K562 (cell line): ENCODE data around the gene OPCML. TPM values are rescaled to one million over a fixed set of nuclear protein-coding genes. Genes with fewer than 3 reads are reported as not detected.

Source experiments
- ATAC-seq: fragments of 200-7000 bp; cut with Tn5 transposase; 3 replicates; pipeline ENCODE4 v1.9.1; 2020; ENCODE audit warnings: moderate library complexity
- BruUV-seq: library from RNA; stranded (reverse); fragments of 400-500 nt; replicated peaks from 2 replicates; lab custom pipeline; 2021; lab: Mats Ljungman, UMichigan
- CTCF ChIA-PET: fragments of 300-600 bp; formaldehyde crosslinking; extraction: SDS; loops from one replicate; lab custom pipeline; 2021; ENCODE audit warnings: low intra/inter-chr PET ratio; lab: Yijun Ruan, JAX
- POLR2A ChIA-PET: fragments of 300-600, 350-650 bp; sonication (Branson Sonifier 250); formaldehyde crosslinking; extraction: SDS; loops from one replicate; lab custom pipeline; 2021; ENCODE audit warnings: antibody characterized with exemption, inconsistent platforms; lab: Yijun Ruan, JAX
- DNase-seq, 4 experiments: peaks; one replicate each; pipeline versions ENCODE4 v3.0.0 to v3.0.0-alpha.2; 2011 to 2018; ENCODE audit warnings: low spot score in 3 of 4, mixed read lengths in 3 of 4; ENCODE audit errors: extremely low read depth in 1 of 4
- FAIRE-seq: peaks from 2 replicates; lab custom pipeline; 2011; peaks lifted over from hg19 to GRCh38; lab: Jason Lieb, UNC
- H2AFZ ChIP-seq: 2 replicates; pipeline ENCODE4 v1.6.0; 2011; ENCODE audit warnings: low read depth, low read length, control low read depth, inconsistent platforms
- H3K27ac ChIP-seq: fragments of 200-600 bp; 3 replicates; pipeline ENCODE4 v1.8.0; 2011; ENCODE audit warnings: low read depth, mild to moderate bottlenecking, control low read depth, inconsistent platforms, low read length, moderate library complexity, mixed read lengths; ENCODE audit errors: extremely low read depth
- H3K27me3 ChIP-seq, 2 experiments: fragments of 300-600 bp in 1 of 2; 2 replicates in 1 of 2; 3 replicates in 1 of 2; pipeline versions ENCODE4 v1.6.0 to v1.8.0; 2011; ENCODE audit warnings: inconsistent platforms in 2 of 2, low read length in 2 of 2, mild to moderate bottlenecking in 1 of 2, mixed read lengths in 1 of 2, moderate library complexity in 1 of 2; ENCODE audit not compliant: control insufficient read depth in 2 of 2, insufficient read depth in 2 of 2
- H3K36me3 ChIP-seq: fragments of 300-600 bp; 3 replicates; pipeline ENCODE4 v1.8.0; 2011; ENCODE audit warnings: mild to moderate bottlenecking, low read length, inconsistent platforms; ENCODE audit not compliant: control insufficient read depth, insufficient read depth
- H3K4me1 ChIP-seq, 2 experiments: fragments of 200-600 bp in 1 of 2; replicated peaks in 1 of 2; 2 replicates in 1 of 2; 3 replicates in 1 of 2; pipeline versions ENCODE4 v1.5.1 to v1.8.0; 2011; ENCODE audit warnings: inconsistent platforms in 2 of 2, low read length in 2 of 2, mild to moderate bottlenecking in 1 of 2, mixed read lengths in 1 of 2, moderate library complexity in 1 of 2; ENCODE audit not compliant: control insufficient read depth in 2 of 2, insufficient read depth in 2 of 2
- H3K4me2 ChIP-seq: 2 replicates; pipeline ENCODE4 v1.6.1; 2011; ENCODE audit warnings: low read length, control low read depth, inconsistent platforms, mixed read lengths; ENCODE audit not compliant: insufficient read depth
- H3K4me3 ChIP-seq: fragments of 200-600 bp; sonication (generic), shearing (Covaris generic); 2 replicates; pipeline ENCODE4 v1.5.1; 2016; ENCODE audit warnings: control low read depth, inconsistent platforms
- H3K79me2 ChIP-seq: fragments of 200-600 bp; 3 replicates; pipeline ENCODE4 v1.8.0; 2011; ENCODE audit warnings: low read length, inconsistent platforms; ENCODE audit not compliant: control insufficient read depth, insufficient read depth
- H3K9ac ChIP-seq, 2 experiments: 2 replicates each; pipeline versions ENCODE4 v1.6.0 to v1.6.1; 2011; ENCODE audit warnings: low read depth in 2 of 2, low read length in 2 of 2, control low read depth in 1 of 2, inconsistent platforms in 1 of 2, mild to moderate bottlenecking in 1 of 2, mixed read lengths in 1 of 2; ENCODE audit not compliant: insufficient read depth in 1 of 2
- H3K9me1 ChIP-seq: one replicate; pipeline ENCODE4 v1.6.0; 2011; ENCODE audit warnings: inconsistent platforms, mild to moderate bottlenecking, low read length, moderate library complexity; ENCODE audit not compliant: control insufficient read depth, insufficient read depth
- H3K9me3 ChIP-seq: replicated peaks from 2 replicates; pipeline ENCODE4 v1.5.1; 2011; ENCODE audit warnings: low read depth, low read length, inconsistent platforms; ENCODE audit not compliant: control insufficient read depth, insufficient read depth
- H4K20me1 ChIP-seq: replicated peaks from 2 replicates; pipeline ENCODE4 v1.6.1; 2011; ENCODE audit warnings: low read length, inconsistent platforms, mixed read lengths; ENCODE audit not compliant: control insufficient read depth, insufficient read depth
- ADNP ChIP-seq: fragments of 200-800 bp; sonication (Bioruptor generic); IDR thresholded peaks from 2 replicates; pipeline ENCODE4 v1.6.1; 2016; ENCODE audit warnings: missing genetic modification characterization, missing compliant biosample characterization
- ASH1L ChIP-seq: fragments of 450-650 bp; IDR thresholded peaks from 2 replicates; pipeline ENCODE4 v1.6.1; 2018; ENCODE audit warnings: borderline replicate concordance, mild to moderate bottlenecking, low read depth; ENCODE audit not compliant: partially characterized antibody
- FIP1L1 ChIP-seq: fragments of 200-400 bp; formaldehyde crosslinking; IDR thresholded peaks from 2 replicates; pipeline ENCODE4 v1.6.1; 2018; ENCODE audit warnings: mild to moderate bottlenecking, low read depth, low read length; ENCODE audit not compliant: poor library complexity, severe bottlenecking
- KAT2B ChIP-seq: IDR thresholded peaks from one replicate; pipeline ENCODE4 v1.6.1; 2012; ENCODE audit warnings: low read depth, mild to moderate bottlenecking, control low read depth, inconsistent platforms, low read length, moderate library complexity
- MLX ChIP-seq, 2 experiments: fragments of 450-650 bp in 1 of 2; sonication (generic) in 1 of 2; formaldehyde crosslinking; conservative IDR thresholded peaks; 2 replicates each; pipeline versions ENCODE4 v1.4.0 to v1.8.1; 2020 to 2022; ENCODE audit warnings: mild to moderate bottlenecking in 1 of 2, missing genetic modification reagents in 1 of 2
- NFE2L1 ChIP-seq: fragments of 450-650 bp; IDR thresholded peaks from 2 replicates; pipeline ENCODE4 v1.6.1; 2016; ENCODE audit warnings: missing genetic modification characterization, low read depth, mild to moderate bottlenecking, missing compliant biosample characterization, moderate library complexity, borderline replicate concordance
- RBM15 ChIP-seq: fragments of 200-400 bp; formaldehyde crosslinking; IDR thresholded peaks from 2 replicates; pipeline ENCODE4 v1.6.1; 2018; ENCODE audit warnings: mild to moderate bottlenecking, low read length, moderate library complexity; ENCODE audit not compliant: insufficient read depth
- TAF1 ChIP-seq: IDR thresholded peaks from 2 replicates; pipeline ENCODE4 v1.6.1; 2011; ENCODE audit warnings: mild to moderate bottlenecking, low read length, moderate library complexity; ENCODE audit not compliant: insufficient read depth, control insufficient read depth, severe bottlenecking; ENCODE audit errors: extremely low read depth
- TRIM28 ChIP-seq: fragments of 450-650 bp; IDR thresholded peaks from 2 replicates; pipeline ENCODE4 v1.6.1; 2017
- ZBTB1 ChIP-seq: sonication (generic); formaldehyde crosslinking; IDR thresholded peaks from 2 replicates; pipeline ENCODE4 v1.8.1; 2023; ENCODE audit warnings: missing genetic modification reagents, low read depth, mild to moderate bottlenecking, borderline replicate concordance
- ZNF316 ChIP-seq: fragments of 450-650 bp; IDR thresholded peaks from 2 replicates; pipeline ENCODE4 v1.6.1; 2016
- ZNF431 ChIP-seq: sonication (generic); formaldehyde crosslinking; IDR thresholded peaks from 2 replicates; pipeline ENCODE4 v1.8.0; 2022; ENCODE audit warnings: mild to moderate bottlenecking, missing genetic modification reagents
- ZNF76 ChIP-seq: fragments of 250-450 bp; sonication (Bioruptor Pico); IDR thresholded peaks from 2 replicates; pipeline ENCODE4 v1.4.0; 2020; ENCODE audit warnings: mild to moderate bottlenecking, moderate library complexity, borderline replicate concordance
- WGBS: fragments of 100-300 bp; shearing (Covaris generic); methylation state at CpG from one replicate; pipeline ENCODE4 v1.1.6; 2016; ENCODE audit warnings: low coverage, mixed read lengths; ENCODE audit not compliant: insufficient coverage; ENCODE audit errors: missing lambda C conversion rate; 5-methylcytosine and 5-hydroxymethylcytosine counted together
- in situ Hi-C: fragments of 300-500 bp; cut with MboI; formaldehyde crosslinking; loops from 4 replicates; pipeline ENCODE4 v1.15.0; 2018; ENCODE audit warnings: inconsistent platforms, mixed read lengths
- intact Hi-C: fragments of 100-400 bp; cut with micrococcal nuclease; formaldehyde crosslinking; loops from 2 replicates; pipeline ENCODE4 v1.14.2; 2022
- polyA plus RNA-seq, 8 experiments: library from polyadenylated mRNA; depleted of rRNA in 4 of 8; stranded (reverse) in 5 of 8; unstranded in 3 of 8; fragments of >200 nt; fragmentation: Nextera tagmentation in 2 of 8; fragmentation: Illumina TruSeq in 1 of 8; extraction: Ambion mirVana in 2 of 8; extraction: Trizol in 1 of 8; gene quantifications; 2 replicates each; pipeline versions ENCODE4 v1.2.1 to v1.2.3, GENCODE V29; 2011 to 2014; ENCODE audit warnings: inconsistent platforms in 1 of 8, missing spikeins in 1 of 8
- total RNA-seq, 7 experiments: library from RNA; depleted of rRNA in 6 of 7; stranded (reverse); fragments of >200 nt in 6 of 7; fragmentation: Illumina TruSeq in 2 of 7; extraction: Trizol in 2 of 7; gene quantifications; 2 replicates each; pipeline versions ENCODE4 v1.2.1 to v1.2.3, GENCODE V29; 2011 to 2021; ENCODE audit warnings: low replicate concordance in 1 of 7
- TF ChIP-seq, protein P1 (sequence below): fragments of 450-650 bp; IDR thresholded peaks from 2 replicates; pipeline ENCODE4 v1.6.1; 2016; ENCODE audit warnings: borderline replicate concordance

The OPCML gene
- total and polyA plus RNA-seq, 9 of the 15 experiments (the other 6 are each of a cell fraction or from before 2014, with no cell fraction given) = not detected

GRCh38 chr11:133311230-133311629, 221.1 kb downstream of the OPCML start:
- ChIA-PET POLR2A (no interaction called here), CTCF (no interaction called here)
- Histone ChIP-seq H3K79me2 (no peaks in the 10 kb centered on the region), H3K9me3 (no peaks in the 10 kb centered on the region), H3K4me1 (no peaks in the 10 kb centered on the region), H3K27me3 (no peaks in the 10 kb centered on the region), H4K20me1 (no peaks in the 10 kb centered on the region), H3K9me1 (no peaks in the 10 kb centered on the region), H3K9ac (no peak overlapping the region), H3K4me2 (no peak overlapping the region), H3K36me3 (no peaks in the 10 kb centered on the region), H3K4me3 (no peak overlapping the region), H2AFZ (no peak overlapping the region), H3K27ac (no peak overlapping the region)
- DNase-seq (no peak), FAIRE-seq (no peak), ATAC-seq (no peak)
- TF ChIP-seq RBM15 (no peak), KAT2B (no peak), MLX (CRISPR knock-in tag; conservative IDR thresholded peaks at IDR 0.05) (no peak), ZNF316 (no peak), FIP1L1 (no peak), ZNF431 (CRISPR knock-in tag) (no peak), TRIM28 (no peak), ZBTB1 (CRISPR knock-in tag) (no peak), NFE2L1 (tag) (no peak), ZNF76 (CRISPR knock-in tag) (no peak), ASH1L (no peak), ADNP (tag) (no peak), TAF1 (no peak)
- TF ChIP-seq, protein P1, sequence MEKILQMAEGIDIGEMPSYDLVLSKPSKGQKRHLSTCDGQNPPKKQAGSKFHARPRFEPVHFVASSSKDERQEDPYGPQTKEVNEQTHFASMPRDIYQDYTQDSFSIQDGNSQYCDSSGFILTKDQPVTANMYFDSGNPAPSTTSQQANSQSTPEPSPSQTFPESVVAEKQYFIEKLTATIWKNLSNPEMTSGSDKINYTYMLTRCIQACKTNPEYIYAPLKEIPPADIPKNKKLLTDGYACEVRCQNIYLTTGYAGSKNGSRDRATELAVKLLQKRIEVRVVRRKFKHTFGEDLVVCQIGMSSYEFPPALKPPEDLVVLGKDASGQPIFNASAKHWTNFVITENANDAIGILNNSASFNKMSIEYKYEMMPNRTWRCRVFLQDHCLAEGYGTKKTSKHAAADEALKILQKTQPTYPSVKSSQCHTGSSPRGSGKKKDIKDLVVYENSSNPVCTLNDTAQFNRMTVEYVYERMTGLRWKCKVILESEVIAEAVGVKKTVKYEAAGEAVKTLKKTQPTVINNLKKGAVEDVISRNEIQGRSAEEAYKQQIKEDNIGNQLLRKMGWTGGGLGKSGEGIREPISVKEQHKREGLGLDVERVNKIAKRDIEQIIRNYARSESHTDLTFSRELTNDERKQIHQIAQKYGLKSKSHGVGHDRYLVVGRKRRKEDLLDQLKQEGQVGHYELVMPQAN = no peak
- 0% methylated on average over 1 of the region's 1 CpG for WGBS
- BruUV-seq = no TSS peak
- in situ Hi-C loops = no loop called here
- intact Hi-C loops = no loop called here
